GM18951 (cell line): ENCODE measurements around the gene ATG5.

Experiments
- POLR2A ChIP-seq: IDR thresholded peaks from 4 replicates; pipeline ENCODE4 v1.6.1; 2011; ENCODE audit warnings: mild to moderate bottlenecking; ENCODE audit not compliant: insufficient read length, insufficient read depth; ENCODE audit errors: extremely low read depth
- in situ Hi-C: fragments of 300-500 bp; cut with MboI; formaldehyde crosslinking; loops from one replicate; pipeline ENCODE4 v1.12.0; 2022; ENCODE audit warnings: low sequenced_read_pairs, mixed read lengths, inconsistent platforms; ENCODE audit not compliant: unreplicated experiment

Gene ATG5

GRCh38 chr6:106134906-106135634 lies 190.5 kb downstream of the ATG5 start:
- TF ChIP-seq POLR2A, result no peak
- in situ Hi-C loops, result no loop called here
